Mucosa of descending colon (tissue), 3 donors: ENCODE data around the gene OSBPL8. TPM values are rescaled to one million over a fixed set of nuclear protein-coding genes. Genes with fewer than 3 reads are reported as not detected.

Experiments
- ATAC-seq: fragments of 200-7000 bp; cut with Tn5 transposase; one replicate; pipeline ENCODE4 v1.9.1; 2020; ENCODE audit warnings: mild to moderate bottlenecking, moderate library complexity
- DNase-seq, 3 donors: peaks; one replicate each; pipeline ENCODE4 v3.0.0-alpha.2; 2020
- H3K36me3 ChIP-seq: fragments of 200-600 bp; one replicate; pipeline ENCODE4 v1.8.0; 2021; ENCODE audit warnings: low read depth, mild to moderate bottlenecking
- H3K4me1 ChIP-seq: fragments of 200-600 bp; one replicate; pipeline ENCODE4 v1.8.0; 2021; ENCODE audit warnings: low read depth, mild to moderate bottlenecking
- H3K4me3 ChIP-seq: fragments of 200-600 bp; one replicate; pipeline ENCODE4 v1.8.0; 2021; ENCODE audit warnings: mild to moderate bottlenecking
- H3K9me3 ChIP-seq: fragments of 200-600 bp; one replicate; pipeline ENCODE4 v1.8.0; 2021; ENCODE audit warnings: mild to moderate bottlenecking
- CTCF ChIP-seq: fragments of 200-600 bp; IDR thresholded peaks from one replicate; pipeline ENCODE4 v1.8.0; 2022; ENCODE audit warnings: antibody characterized with exemption, mild to moderate bottlenecking
- intact Hi-C, 2 donors: fragments of 100-400 bp; cut with DNase I in 1 of 2; cut with micrococcal nuclease in 1 of 2; formaldehyde crosslinking; loops; one replicate each; pipeline versions ENCODE4 v1.11.0 to v1.11.1; 2022; cut with DNase I, micrococcal nuclease
- total RNA-seq, 3 donors: library from RNA; stranded (reverse); fragmentation: NEBNext Ultra II Directional in 2 of 3; extraction: Animal tissue kit (Norgen Biotek cat#: 25700) in 2 of 3; gene quantifications; one replicate each; pipeline versions ENCODE4 v1.2.1 to v1.2.4, GENCODE V29; 2021 to 2023
- donor health status: DM: no; HTN: no; CAD: no; lungs with moderate emphysema.
- donor health status: DM: no; HTN: no; CAD: no.
- donor health status: DM: no; HTN: yes; CAD: no.

OSBPL8 gene
- total RNA-seq, 3 donors from 2014 or later: 26.3 to 56.0 (median 26.9) TPM

GRCh38 chr12:76555231-76555767 lies 4.3 kb downstream of the OSBPL8 start:
- H3K4me1 ChIP-seq: no peaks in the 10 kb centered on the region
- intact Hi-C loops: no loop called here
- H3K9me3 ChIP-seq: no peaks in the 10 kb centered on the region
- no peaks in the 10 kb centered on the region for H3K36me3 ChIP-seq
- H3K4me3 ChIP-seq: no peak overlapping the region
- DNase-seq (no peak), ATAC-seq (no peak)
- no peak for TF ChIP-seq CTCF

- Histone ChIP-seq H3K4me3 (no peak overlapping the region), H3K36me3 (no peaks in the 10 kb centered on the region), H3K4me1 (no peaks in the 10 kb centered on the region), H3K9me3 (no peaks in the 10 kb centered on the region)
- TF ChIP-seq CTCF: no peak
- ATAC-seq: no peak
- no peak for DNase-seq
- intact Hi-C loops: no loop called here
These were observed 5.0 kb downstream of the OSBPL8 start for GRCh38 chr12:76554405-76555230.

- no peak overlapping the region for H3K4me3 ChIP-seq
- ATAC-seq: no peak
- H3K9me3 ChIP-seq: no peaks in the 10 kb centered on the region
- H3K36me3 ChIP-seq: no peaks in the 10 kb centered on the region
- intact Hi-C loops: no loop called here
- peaks cover 4% of the 10 kb centered on the region for H3K4me1 ChIP-seq
- TF ChIP-seq CTCF: no peak
- no peak for DNase-seq
These were observed 7.1 kb downstream of the OSBPL8 start for GRCh38 chr12:76552343-76552938.

- DNase-seq: no peak
- Histone ChIP-seq H3K4me1 (peaks cover 4% of the 10 kb centered on the region), H3K4me3 (no peak overlapping the region), H3K9me3 (no peaks in the 10 kb centered on the region), H3K36me3 (no peaks in the 10 kb centered on the region)
- intact Hi-C loops: no loop called here
- no peak for ATAC-seq
- TF ChIP-seq CTCF: no peak
These were observed 8.1 kb downstream of the OSBPL8 start for GRCh38 chr12:76551482-76551888.

DNA sequence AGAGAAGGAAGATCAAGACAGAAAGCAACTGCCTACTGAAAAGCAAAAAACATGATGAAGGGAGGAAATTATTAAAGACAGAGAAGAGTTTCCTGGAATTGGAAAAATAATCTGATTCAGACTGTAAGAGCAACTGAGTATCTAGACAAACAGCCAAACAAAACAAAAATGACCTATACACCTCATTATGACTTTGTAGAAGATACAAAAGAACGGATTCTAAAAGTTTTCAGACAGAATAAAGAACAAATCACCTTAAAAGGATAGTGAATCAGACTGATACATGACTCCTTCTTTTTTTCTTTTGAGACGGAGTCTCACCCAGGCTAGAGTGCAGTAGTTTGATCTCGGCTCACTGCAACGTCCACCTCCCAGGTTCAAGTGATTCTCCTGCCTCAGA lies 10.4 kb downstream of the OSBPL8 start:
- no peak for ATAC-seq
- DNase-seq: no peak

More for the DNA sequence above, 10.4 kb downstream of the OSBPL8 start:
- H3K9me3 ChIP-seq: no peaks in the 10 kb centered on the region
- no peak overlapping the region for H3K4me3 ChIP-seq
- peaks cover 4% of the 10 kb centered on the region for H3K4me1 ChIP-seq
- no peaks in the 10 kb centered on the region for H3K36me3 ChIP-seq
- no peak for TF ChIP-seq CTCF
- intact Hi-C loops: no loop called here
